GM18502 (cell line): ENCODE data around the gene PKHD1.

Source experiments
- ATAC-seq: cut with Tn5 transposase; IDR thresholded peaks from one replicate; pipeline ENCODE4 v1.9.1; 2021; ENCODE audit warnings: mild to moderate bottlenecking; ENCODE audit not compliant: unreplicated experiment, poor library complexity

The PKHD1 gene

DNA sequence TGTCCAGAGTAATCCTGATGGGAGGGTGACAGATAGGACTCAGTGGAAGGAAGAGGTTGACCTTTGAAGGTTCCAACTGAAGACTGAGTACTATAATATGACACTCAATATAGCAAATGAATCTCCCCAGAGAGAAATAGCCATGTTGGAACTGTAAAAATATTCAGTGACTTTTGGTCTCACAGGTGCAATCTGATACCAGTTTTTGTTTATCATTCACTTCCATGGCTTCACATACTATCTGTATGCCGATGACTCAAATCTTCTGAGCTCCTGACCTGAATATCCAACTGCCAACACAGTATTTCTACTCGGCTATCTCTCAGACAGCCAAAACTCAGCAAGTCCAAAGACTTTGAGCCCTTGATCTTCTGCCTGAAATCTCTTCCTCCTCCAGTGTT lies 21.8 kb upstream of the PKHD1 start:
- ATAC-seq = no peak

DNA sequence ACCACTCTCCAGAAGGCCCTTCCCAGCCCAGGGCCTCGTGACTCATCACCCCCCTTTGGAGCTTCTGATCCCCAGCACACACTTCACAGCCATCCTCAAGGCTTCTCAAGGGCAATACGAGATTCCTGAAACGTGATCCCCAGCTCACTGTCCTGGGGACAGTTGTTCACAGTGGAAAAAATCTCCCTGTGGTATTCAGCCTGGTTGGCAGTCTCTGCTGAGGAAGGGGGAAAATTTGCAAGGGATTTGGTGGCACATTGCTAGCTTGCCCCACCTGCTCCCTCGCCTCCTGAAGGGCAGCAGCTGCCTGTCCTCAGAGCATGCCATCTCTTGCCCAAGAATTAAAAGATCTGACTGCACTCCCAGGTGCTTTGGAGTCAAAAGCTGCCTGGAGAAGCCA lies 20.7 kb upstream of the PKHD1 start:
- ATAC-seq = no peak

DNA sequence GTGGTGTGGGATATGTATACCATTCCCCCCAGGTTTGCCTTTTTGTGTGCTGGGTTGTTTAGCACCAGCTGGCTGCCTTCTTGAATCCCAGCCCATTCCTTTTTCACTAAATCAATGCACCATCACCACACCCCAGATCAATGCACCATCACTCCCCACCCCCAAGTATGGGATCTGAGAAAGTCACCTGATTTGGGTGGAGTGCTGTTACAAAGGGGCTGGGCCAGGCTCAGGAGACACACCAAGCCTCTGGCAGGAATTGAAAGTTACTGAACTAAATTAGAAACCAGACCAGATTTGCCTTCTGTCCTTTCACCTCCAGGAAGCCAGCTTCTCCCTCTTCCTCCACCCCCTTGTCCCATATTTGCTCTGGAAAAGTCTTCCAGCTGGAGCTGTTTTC lies 19.6 kb upstream of the PKHD1 start:
- no peak for ATAC-seq

DNA sequence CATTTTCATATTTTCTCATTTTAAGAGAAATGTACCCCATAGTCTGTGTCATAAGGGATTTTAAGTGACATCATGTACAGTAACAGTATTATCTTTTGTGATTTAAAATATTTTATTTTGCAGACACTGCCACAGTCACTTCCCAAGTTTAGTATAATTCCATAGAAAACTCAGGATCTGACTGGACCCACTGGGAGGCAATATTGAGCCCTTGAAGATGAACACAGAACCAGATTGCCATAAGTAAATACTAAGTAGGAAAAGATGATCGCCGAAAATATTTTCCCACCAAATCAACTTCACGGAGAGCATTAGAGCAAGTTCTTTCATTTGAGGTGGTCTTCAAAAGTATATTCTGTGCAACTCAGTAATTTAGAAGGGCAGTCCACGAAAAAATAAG lies 17.6 kb upstream of the PKHD1 start:
- ATAC-seq = no peak

DNA sequence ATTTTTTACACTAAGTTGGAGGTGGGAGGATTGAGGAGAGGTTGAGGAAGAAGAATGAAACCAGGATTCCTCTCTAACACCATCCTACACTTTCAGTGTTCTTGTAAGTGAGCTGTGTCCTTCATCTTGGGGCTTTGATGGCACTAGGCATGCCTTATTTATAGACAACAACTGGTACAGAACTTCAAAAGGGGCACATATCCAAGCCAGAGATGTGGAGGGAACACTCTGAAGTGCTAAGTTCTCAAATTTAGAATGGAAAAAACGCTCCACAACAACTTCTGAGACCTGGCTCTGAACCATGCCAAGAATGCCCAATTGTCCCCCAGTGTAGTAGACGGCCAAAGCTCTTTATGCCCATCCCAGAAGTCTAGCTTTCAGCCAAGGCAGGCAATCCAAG lies 16.2 kb upstream of the PKHD1 start:
- ATAC-seq = no peak

DNA sequence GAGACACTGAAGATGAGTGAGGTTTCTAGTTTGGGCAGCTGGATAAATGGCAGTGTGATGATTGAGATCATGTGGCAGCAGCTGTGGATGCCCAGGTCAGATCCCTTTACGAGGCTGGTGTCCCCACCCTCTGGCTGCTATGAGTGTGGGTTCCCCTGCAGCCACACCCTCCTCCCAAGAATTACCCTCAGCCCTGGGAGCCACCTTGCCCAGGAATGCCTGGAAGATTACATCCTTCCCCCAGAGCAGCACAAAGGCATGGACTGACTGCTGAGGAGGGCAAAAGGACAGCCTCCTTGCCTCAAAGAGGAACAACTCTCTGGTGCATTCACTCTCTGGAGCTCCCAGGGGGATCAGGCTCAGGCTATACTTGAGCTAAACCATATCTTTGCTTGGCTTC lies 15.0 kb upstream of the PKHD1 start:
- no peak for ATAC-seq

DNA sequence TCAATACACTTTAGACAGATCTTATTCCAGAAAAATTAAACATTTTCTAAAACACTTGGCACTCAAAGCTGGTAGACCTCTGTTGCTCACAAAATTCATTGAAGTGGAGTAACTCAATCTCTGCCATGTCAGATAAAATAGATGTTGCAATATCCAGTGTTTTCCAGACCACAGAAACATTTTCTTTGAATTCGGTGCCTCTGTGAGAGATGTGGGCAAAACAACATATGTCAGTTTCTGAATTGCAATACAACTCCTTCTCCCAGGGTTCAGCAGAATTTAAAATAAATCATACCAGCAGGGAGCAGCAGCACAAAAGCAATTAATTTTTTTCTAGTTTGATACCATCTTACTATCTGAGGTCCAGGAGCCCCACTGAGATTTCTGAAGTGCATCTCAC lies 11.3 kb upstream of the PKHD1 start:
- ATAC-seq = no peak

DNA sequence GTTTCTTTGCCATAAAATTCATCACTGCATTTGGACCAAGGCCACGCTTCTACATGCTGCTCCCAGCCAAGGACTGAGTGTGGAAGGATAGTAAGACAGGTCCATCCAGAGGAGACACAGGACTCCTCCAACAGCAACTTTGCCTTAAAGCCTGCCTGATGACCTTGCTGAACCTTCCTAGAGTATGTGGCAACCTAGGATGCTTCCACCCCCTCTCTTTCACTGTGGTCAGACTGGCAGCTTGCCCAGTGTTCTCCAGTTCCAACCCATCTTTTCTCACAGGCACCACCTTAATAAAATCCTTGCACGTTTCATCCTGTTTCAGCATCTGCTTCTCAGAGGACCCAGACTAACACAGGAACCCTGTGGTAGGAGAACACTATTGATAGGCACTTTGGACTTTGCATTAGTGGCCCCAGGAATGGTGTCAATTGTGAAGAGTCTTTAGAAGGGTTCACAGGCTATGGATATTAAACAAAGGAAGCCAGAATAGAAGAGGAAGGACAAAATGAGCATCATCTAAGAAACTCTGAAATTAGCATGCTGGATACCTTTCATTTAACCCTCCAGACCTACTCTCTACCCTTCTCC lies 2.4 kb upstream of the PKHD1 start:
- no peak for ATAC-seq

DNA sequence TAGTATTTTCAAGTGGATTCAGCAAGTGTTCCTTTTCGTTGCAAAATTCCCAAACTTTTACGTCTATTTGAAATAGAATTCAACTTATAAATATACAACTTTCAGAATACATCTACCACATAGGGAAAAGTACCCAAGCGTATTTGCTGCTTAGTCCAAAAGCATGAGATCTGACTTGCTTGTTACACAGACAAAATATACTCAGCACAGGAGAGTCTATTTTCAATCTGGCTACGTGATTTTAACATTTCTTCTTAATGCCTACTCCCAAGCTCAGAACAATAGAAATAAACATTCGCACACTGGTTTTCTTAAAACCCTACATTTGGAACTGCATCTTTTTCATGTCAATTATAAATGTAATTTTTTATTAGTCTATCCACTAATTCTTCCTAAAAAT lies 672 bp downstream of the PKHD1 start:
- no peak for ATAC-seq

DNA sequence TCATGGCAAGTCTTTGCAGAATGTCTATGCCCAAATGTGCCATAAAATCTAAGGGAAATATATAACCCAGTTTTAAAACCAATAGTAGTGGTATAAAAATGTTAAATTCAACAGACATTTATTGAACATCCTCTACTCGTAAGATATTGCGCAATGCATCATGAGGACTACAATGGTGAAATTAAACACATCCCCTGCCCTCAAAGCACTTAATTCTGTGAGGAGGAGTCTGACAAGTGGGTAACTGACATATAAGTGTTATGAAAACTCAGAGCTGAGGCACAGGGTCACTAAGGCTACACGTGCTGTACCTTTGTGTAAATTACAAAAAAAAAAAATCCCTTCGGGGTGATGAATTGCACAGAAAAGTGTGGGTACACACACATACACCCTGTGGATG lies 6.2 kb downstream of the PKHD1 start:
- ATAC-seq = no peak

DNA sequence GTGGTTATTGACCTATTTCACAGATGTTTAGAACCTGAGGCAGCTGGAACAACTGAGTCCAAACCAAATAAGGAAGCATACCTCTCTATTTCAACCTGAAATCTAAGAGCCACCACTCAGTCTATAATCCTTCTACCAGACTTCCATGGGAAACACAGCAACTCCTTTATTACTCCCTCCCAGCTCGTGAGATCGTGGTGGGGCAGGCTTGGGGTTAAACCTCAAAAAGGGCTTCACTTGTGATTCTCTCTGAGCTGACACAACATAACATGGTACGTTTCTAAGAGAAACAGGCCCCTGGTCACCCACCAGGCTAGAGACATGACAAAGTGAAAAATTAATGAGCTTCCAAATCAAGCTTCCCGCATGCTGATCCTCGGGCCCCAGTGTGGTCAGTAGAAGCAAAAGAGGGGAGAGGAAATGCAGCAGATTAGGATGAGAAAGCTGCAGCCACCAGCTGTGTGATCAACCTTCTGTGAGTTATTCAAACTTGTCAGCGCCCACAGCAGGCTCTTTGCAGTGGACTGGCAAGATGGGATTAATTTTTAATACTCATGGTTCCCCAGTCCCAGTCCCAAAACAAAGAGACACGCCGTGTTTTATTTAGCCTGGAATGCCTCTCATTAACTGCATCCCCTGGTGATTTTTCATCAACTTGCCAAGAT lies 9.3 kb downstream of the PKHD1 start:
- ATAC-seq = no peak

DNA sequence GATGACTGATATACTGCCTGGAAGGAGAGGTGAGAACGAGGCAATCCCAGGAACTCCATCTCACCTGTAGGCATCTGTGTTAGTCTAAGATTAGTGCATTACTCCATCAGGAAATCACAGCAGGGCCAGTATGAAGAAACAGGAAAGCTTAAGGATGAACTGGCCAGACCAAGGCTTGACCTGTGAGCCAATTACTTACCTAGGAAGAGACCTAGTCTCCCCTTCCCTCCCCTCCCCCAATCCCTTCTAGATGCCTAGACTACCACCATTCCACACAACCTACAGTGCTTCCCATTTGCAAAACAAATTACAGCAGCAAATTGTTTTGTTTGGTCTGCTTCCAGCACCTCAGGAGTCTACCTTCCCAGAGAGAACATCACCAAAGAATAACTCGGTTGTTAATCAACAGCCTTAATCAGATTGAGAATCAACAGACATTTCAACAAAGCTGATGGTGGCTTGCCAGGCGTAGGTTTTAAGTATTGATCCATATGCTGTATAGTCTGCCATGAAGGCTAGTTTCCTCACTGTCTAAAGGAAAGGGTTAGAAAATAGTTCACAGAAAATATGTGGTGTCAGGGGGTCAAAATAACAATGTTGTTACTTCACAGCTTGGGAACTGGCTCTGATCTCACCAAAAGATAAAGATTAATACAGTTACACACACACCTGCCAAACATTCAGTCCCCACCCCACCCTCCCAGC lies 10.1 kb downstream of the PKHD1 start:
- no peak for ATAC-seq

DNA sequence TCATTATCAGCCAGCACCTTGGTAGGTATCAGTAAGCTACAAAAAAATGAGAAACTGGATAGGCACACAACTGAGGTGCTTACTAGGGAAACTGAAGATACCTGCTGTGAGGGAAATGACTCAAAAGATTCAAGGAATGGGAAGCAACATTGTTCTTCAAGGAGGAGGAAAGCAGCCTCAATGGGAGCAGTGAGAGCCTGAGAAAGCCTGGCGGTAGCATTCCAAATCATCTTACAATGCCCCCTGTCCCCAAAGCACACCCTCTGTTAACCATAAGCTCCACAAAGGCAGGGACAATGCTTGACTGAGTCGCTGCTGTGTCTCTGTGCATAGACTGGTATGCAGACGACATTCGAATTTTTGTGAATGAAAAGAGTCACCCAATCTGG lies 10.6 kb downstream of the PKHD1 start:
- ATAC-seq = no peak

DNA sequence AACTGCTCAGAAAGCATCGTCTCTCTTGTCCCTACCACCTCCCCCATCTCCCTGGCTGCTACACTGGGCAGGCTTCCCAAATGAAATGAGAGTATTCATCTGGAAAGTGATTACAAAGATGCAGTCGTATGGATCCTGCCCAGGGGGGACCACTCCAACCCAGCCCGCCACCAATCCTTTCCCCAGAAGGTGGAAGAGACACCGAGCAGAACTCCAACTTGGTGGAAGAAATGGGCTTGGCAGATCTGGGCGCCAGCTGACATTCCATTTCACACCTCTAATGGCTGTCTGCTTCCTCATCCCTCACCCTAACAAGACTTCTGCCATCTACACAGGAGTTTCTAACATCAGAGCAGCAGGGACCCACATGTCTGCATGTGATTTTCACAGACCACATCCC lies 12.7 kb downstream of the PKHD1 start:
- no peak for ATAC-seq

DNA sequence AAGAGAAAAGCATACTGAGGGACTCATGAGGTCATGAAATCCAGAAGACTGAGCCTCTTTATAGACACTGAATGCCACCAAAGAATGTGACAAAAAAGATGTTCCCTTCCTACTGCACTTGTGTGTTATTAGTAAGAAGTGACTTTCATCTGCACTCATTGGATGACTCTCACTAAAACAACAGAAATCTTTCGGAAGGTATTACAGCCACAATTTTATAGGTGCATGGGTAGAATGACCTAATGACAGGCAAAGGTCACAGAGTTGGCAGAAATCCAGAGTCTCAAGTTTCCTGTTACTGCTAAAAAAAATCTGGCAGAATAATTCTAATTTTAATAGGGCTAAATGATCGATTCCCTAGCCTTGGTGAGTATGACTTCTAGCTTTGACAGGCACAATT lies 13.3 kb downstream of the PKHD1 start:
- no peak for ATAC-seq

DNA sequence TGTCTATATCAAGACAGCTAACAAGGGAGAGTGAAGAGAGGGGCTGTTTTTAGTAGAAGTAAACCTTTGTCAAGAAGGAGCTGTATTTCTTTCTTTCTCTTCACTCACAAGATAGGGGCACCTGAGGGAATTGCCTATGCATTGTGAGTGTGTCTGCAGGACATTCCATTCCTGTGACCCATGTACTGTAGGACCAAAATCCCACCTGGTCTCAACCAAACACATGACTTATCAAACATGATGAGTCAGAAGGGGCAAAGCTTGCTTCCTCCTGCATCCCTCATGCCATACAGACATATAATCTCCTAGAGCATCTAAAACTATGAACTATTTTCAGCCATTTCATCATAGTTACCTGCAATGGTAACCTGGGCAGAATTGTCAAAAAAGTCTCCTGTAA lies 21.8 kb downstream of the PKHD1 start:
- ATAC-seq = no peak

DNA sequence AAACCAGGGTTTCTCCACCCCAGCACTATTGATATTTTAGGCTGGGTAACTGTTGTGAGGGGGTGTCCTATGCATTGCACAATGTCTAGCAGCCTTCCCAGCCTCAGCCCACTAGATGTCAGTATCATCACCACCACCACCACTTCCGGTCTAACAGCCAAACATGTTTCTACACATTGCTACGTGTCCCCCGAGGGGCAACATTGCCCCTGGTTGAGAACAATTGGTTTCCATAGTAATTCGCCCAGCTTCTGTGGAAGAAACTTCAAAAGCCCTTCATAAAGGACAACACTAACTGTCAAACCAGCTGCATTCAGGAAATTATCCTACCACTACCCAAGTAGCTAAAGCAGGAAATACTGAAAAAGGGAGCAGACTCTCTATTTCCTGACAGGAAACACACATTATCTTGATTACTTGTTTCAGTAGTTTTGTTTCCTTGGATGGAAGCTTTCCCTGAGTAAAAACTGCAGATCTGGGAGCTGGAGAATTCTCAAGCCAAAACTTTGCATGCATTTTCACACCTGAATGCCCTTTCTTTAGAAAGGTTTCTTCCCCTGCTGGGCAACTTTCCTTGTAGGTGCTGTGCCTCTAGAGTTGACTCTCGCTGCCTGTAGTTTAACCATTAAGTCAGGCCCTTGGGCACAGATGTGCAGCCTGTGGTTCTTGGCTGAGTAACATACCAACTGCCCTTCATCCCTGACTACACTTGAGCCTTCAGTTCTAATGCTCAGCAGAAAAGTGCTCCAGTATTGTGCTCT lies 23.6 kb downstream of the PKHD1 start:
- ATAC-seq = peak; percentile 99

DNA sequence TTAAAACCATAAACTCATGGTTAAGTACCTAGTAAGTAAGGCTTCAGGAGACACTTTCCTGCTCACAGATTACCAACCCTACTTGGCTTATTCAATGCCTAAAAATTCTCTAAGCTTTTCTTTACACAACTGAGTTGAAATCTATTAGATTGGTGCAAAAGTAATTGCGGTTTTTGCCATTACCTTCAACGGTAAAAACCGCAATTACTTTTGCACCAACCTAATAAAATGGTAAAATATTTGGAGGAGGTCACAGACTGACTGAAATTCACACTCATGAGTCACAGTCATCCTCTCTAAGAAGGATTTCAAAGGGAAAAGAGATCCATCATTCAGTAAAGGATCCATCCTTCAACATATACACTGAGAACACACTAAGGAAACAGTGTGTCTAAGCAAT lies 25.9 kb downstream of the PKHD1 start:
- ATAC-seq = no peak

DNA sequence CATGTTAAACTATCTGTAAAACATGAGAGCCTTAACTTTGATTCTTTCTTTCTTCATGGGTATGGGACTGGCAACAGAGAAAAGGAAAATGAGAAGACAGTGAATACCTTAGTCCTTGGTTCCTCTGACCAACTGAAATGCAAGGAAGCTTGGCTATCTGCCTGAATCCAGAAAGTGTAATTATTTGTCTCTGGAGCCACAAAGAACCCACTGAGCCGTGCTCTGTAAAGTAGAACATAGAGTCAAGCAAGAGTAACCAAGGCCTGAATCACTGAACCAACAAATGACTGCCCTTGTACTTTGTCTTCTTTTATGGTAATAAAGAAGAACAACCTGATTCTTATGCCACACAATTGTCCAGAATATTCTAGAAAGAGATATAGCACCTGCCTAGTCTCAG lies 27.6 kb downstream of the PKHD1 start:
- no peak for ATAC-seq

DNA sequence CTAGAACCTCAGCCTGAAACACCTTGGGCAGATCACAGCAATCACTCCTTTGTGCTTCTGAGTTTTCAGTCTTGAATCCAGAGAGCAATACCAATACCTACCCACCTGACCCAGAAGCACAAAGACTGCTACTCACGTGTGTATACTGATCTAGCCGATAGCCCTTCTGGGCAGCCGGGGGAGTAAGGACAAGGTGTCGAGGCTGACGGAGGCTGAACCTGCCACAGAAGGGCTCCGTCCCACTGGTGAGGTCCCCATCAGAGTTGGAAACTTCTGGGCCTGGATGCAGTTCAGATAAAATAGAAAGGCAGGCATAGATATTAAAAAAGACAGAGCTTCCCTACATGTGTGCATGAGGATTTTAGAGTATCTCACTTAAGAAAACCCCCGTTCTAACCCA lies 32.0 kb downstream of the PKHD1 start:
- no peak for ATAC-seq

DNA sequence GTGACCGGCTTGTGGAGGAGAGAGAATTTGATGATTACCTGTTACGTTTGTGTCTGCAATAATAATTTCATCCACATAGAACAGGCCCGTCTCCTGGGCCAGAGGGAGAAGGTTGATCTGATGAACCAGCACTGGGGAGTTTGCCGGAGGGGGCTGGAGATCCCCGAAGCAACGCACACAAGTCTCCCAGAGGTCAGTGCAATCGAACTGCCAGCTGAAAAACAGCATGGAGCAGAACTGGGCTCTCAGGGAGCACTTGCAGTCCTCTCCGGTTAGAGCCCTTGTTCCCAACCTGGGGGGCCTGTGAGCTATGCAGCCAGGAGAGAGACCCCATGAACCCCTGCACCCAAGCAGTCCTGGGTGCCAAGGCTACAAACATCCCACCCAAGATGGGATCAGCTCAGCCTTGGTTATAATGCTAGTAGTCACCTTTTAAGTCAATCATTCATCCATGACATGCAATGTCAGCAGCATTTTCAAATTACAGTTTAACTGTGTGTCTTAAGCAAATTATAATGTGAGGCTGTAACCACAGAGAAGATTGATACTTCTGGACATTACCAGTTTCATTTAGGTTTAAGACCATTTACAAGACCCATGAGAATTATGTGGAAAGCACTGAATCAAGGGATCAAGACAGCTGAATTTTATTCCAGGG lies 34.2 kb downstream of the PKHD1 start:
- no peak for ATAC-seq
